CD4-positive, alpha-beta T cell (primary cell): Measurements from ENCODE around the gene COBL. TPM values are rescaled to one million over a fixed set of nuclear protein-coding genes. Genes with fewer than 3 reads are reported as not detected.

Experiments
- ATAC-seq: fragments of 200-7000 bp; cut with Tn5 transposase; one replicate; pipeline ENCODE4 v1.10.0; 2022; ENCODE audit warnings: mild to moderate bottlenecking; ENCODE audit not compliant: poor library complexity
- CTCF ChIA-PET: fragments of 350-600 bp; sonication (Branson Sonifier 250); formaldehyde crosslinking; loops from one replicate; lab custom pipeline; 2021; ENCODE audit warnings: antibody characterized with exemption, inconsistent platforms; lab: Charles Lee
- POLR2A ChIA-PET: fragments of 350-600 bp; sonication (Branson Sonifier 250); formaldehyde crosslinking; loops from one replicate; lab custom pipeline; 2021; ENCODE audit warnings: antibody characterized with exemption, inconsistent platforms; lab: Charles Lee
- DNase-seq, 14 experiments: peaks; one replicate each; pipeline ENCODE4 v3.0.0-alpha.2; 2013 to 2020; ENCODE audit warnings: mixed read lengths in 2 of 14
- H3K27ac ChIP-seq, 2 donors: one replicate each; pipeline versions ENCODE4 v1.5.1 to v1.7.0; 2013; ENCODE audit warnings: low read length in 2 of 2, low read depth in 1 of 2, mild to moderate bottlenecking in 1 of 2
- H3K27me3 ChIP-seq, 2 experiments: 1 replicate in 1 of 2; 2 replicates in 1 of 2; pipeline versions ENCODE4 v1.6.1 to v1.7.0; 2013; ENCODE audit warnings: low read length in 2 of 2, control low read depth in 1 of 2, mild to moderate bottlenecking in 1 of 2, moderate library complexity in 1 of 2; ENCODE audit not compliant: insufficient read depth in 2 of 2, control insufficient read depth in 1 of 2
- H3K36me3 ChIP-seq: one replicate; pipeline ENCODE4 v1.6.1; 2013; ENCODE audit warnings: low read length, control low read depth; ENCODE audit not compliant: insufficient read depth
- H3K4me1 ChIP-seq: one replicate; pipeline ENCODE4 v1.6.1; 2013; ENCODE audit warnings: low read length, control low read depth; ENCODE audit not compliant: insufficient read depth
- H3K4me3 ChIP-seq: one replicate; pipeline ENCODE4 v1.5.1; 2013; ENCODE audit warnings: mild to moderate bottlenecking, low read length, moderate library complexity
- H3K9me3 ChIP-seq, 2 experiments: 1 replicate in 1 of 2; 2 replicates in 1 of 2; pipeline versions ENCODE4 v1.6.1 to v1.7.0; 2013; ENCODE audit warnings: low read length in 2 of 2, mild to moderate bottlenecking in 2 of 2, control low read depth in 1 of 2, moderate library complexity in 1 of 2; ENCODE audit not compliant: control insufficient read depth in 1 of 2, insufficient read depth in 1 of 2
- H3K27ac Mint-ChIP-seq: one replicate; pipeline ENCODE4 v1.8.0; 2020; ENCODE audit warnings: mixed read lengths
- H3K27me3 Mint-ChIP-seq: one replicate; pipeline ENCODE4 v1.8.0; 2021; ENCODE audit warnings: mixed read lengths
- H3K36me3 Mint-ChIP-seq: one replicate; pipeline ENCODE4 v1.8.0; 2021; ENCODE audit warnings: low read depth, mixed read lengths
- H3K4me1 Mint-ChIP-seq: one replicate; pipeline ENCODE4 v1.8.0; 2021; ENCODE audit warnings: low read depth, mixed read lengths
- H3K4me3 Mint-ChIP-seq: one replicate; pipeline ENCODE4 v1.8.0; 2020; ENCODE audit warnings: mild to moderate bottlenecking, mixed read lengths
- H3K9me3 Mint-ChIP-seq: one replicate; pipeline ENCODE4 v1.8.0; 2020; ENCODE audit warnings: mixed read lengths
- CTCF ChIP-seq: fragments of 200-600 bp; IDR thresholded peaks from one replicate; pipeline ENCODE4 v1.8.0; 2022; ENCODE audit warnings: antibody characterized with exemption, mild to moderate bottlenecking
- intact Hi-C, 2 experiments: fragments of 100-400 bp; cut with DNase I in 1 of 2; cut with micrococcal nuclease in 1 of 2; formaldehyde crosslinking; loops; one replicate each; pipeline versions ENCODE4 v1.15.1 to v1.9.0; 2023 to 2025; cut with DNase I, micrococcal nuclease
- total RNA-seq, 174 experiments: library from RNA in 2 of 174; stranded (reverse) in 2 of 174; gene quantifications; one replicate each; pipeline ENCODE4 v1.2.3 and lab custom pipeline; 2021 to 2026

The COBL gene
- total RNA-seq, 2 experiments from 2014 or later = not detected

- H3K4me1 ChIP-seq = no peaks in the 10 kb centered on the region
- H3K4me1 Mint-ChIP-seq = no peaks in the 10 kb centered on the region
- H3K9me3 ChIP-seq = peaks cover 0 to 3% of the 10 kb centered on the region in 2 experiments
- H3K4me3 Mint-ChIP-seq = no peak overlapping the region
- TF ChIP-seq CTCF = no peak
- H3K27ac Mint-ChIP-seq = no peak overlapping the region
- no peak overlapping the region for H3K27ac ChIP-seq
- H3K27me3 Mint-ChIP-seq = no peaks in the 10 kb centered on the region
- H3K4me3 ChIP-seq = no peak overlapping the region
- no peaks in the 10 kb centered on the region for H3K9me3 Mint-ChIP-seq
- CTCF ChIA-PET = no interaction called here
- H3K36me3 Mint-ChIP-seq = no peaks in the 10 kb centered on the region
- H3K27me3 ChIP-seq = no peaks in the 10 kb centered on the region
- POLR2A ChIA-PET = no interaction called here
- H3K36me3 ChIP-seq = no peaks in the 10 kb centered on the region
- intact Hi-C loops = no loop called here
- ATAC-seq (no peak), DNase-seq (no peak)
These were observed 15.6 kb downstream of the COBL start for GRCh38 chr7:51300762-51301674.

DNA sequence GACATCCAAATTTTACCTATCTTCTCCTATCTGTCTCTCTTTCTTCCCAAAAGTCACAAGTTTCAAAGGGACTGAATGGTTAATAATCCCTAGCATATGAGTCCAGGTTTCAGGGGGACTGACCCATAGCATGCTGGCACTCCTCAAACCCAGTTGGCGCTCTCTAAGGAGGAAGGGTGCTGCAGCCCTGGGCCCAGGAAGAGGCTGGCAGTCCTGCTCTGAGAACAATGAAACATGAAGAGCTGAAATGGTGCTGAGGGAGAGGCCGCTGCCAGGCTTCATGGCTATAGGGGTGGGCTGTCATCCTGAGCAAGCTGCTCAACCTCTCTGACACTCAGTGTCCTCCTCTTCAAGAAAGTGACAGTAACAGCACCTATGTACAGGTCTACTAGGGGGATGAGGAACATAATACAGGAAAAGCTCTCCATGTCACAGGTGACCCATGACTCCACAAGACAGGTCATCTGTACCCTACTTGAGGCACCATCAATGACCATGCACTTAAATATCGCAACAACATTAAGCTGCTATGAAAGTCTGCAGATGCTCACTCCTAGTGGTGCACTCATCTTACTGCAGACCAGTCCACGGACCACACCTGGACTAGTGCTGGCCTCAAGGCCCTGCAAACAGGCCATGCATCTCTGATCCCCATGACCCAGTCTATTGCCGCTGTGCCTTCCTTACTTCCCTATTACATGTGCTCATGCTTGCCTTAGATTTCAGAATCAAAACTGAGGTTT lies 17.0 kb downstream of the COBL start:
- Mint-ChIP-seq H3K27me3 (no peaks in the 10 kb centered on the region), H3K36me3 (no peaks in the 10 kb centered on the region), H3K4me3 (no peak overlapping the region), H3K9me3 (no peaks in the 10 kb centered on the region), H3K27ac (no peak overlapping the region), H3K4me1 (no peaks in the 10 kb centered on the region)
- ATAC-seq = no peak
- no peak overlapping the region for H3K4me3 ChIP-seq
- H3K27me3 ChIP-seq = no peaks in the 10 kb centered on the region
- POLR2A ChIA-PET = no interaction called here
- intact Hi-C loops = no loop called here
- H3K27ac ChIP-seq = no peak overlapping the region
- CTCF ChIA-PET = no interaction called here
- TF ChIP-seq CTCF = no peak
- no peaks in the 10 kb centered on the region for H3K36me3 ChIP-seq
- H3K9me3 ChIP-seq = peaks cover 0 to 3% of the 10 kb centered on the region in 2 experiments
- no peak for DNase-seq
- no peaks in the 10 kb centered on the region for H3K4me1 ChIP-seq

DNA sequence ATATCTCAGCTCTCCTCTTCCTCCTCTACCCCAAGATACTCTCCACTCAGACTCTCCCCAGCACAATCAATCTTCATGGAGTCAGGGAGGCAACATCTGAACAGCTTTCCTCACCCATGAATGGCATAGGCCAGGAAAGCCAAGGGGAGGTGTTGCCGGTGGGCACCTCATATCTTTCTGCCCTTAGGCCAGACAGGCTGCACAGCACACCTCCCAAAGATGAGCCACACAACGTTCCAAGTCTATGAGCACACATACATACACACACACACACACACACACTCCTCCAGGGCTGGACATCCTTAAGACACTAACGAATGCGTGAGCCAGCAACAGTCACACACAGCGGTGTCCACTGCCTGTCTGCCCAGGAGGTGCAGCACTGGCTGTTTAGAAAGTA lies 17.7 kb downstream of the COBL start:
- intact Hi-C loops = no loop called here
- no peaks in the 10 kb centered on the region for H3K27me3 Mint-ChIP-seq
- no peaks in the 10 kb centered on the region for H3K4me1 Mint-ChIP-seq
- no peak overlapping the region for H3K4me3 ChIP-seq
- H3K4me3 Mint-ChIP-seq = no peak overlapping the region
- no peak overlapping the region for H3K27ac Mint-ChIP-seq
- ChIA-PET CTCF (no interaction called here), POLR2A (no interaction called here)
- TF ChIP-seq CTCF = no peak
- H3K9me3 ChIP-seq = peaks cover 0 to 3% of the 10 kb centered on the region in 2 experiments
- no peaks in the 10 kb centered on the region for H3K9me3 Mint-ChIP-seq
- no peaks in the 10 kb centered on the region for H3K36me3 ChIP-seq
- no peak overlapping the region for H3K27ac ChIP-seq
- no peaks in the 10 kb centered on the region for H3K4me1 ChIP-seq
- H3K27me3 ChIP-seq = no peaks in the 10 kb centered on the region
- H3K36me3 Mint-ChIP-seq = no peaks in the 10 kb centered on the region
- ATAC-seq = no peak
- DNase-seq = no peak
